Vagina (tissue), 2 donors: ENCODE measurements around the gene PTH2.

ENCODE experiments used
- CTCF ChIP-seq, 3 experiments: fragments of 450-650 bp in 2 of 3; fragments of 200-600 bp in 1 of 3; sonication (generic) in 1 of 3; IDR thresholded peaks; one replicate each; pipeline ENCODE4 v1.5.1; 2017 to 2019; ENCODE audit warnings: antibody characterized with exemption in 3 of 3, mild to moderate bottlenecking in 2 of 3, moderate library complexity in 2 of 3
- POLR2A ChIP-seq, 2 donors: fragments of 450-650 bp; IDR thresholded peaks; one replicate each; pipeline ENCODE4 v1.6.1; 2017; ENCODE audit warnings: antibody characterized with exemption in 2 of 2, mild to moderate bottlenecking in 2 of 2, moderate library complexity in 2 of 2
- POLR2AphosphoS5 ChIP-seq, 2 donors: sonication (generic); formaldehyde crosslinking; IDR thresholded peaks; one replicate each; pipeline ENCODE4 v1.9.0; 2017; ENCODE audit warnings: antibody characterized with exemption in 2 of 2, mild to moderate bottlenecking in 2 of 2, low read depth in 1 of 2; ENCODE audit not compliant: insufficient read depth in 1 of 2

- TF ChIP-seq CTCF (IDR thresholded peaks at IDR 0.05) = no peak
- TF ChIP-seq POLR2A (IDR thresholded peaks at IDR 0.05) = no peak
- no peak for TF ChIP-seq POLR2AphosphoS5 (IDR thresholded peaks at IDR 0.05; ENCODE audit: insufficient read depth in 1 of 2, low read depth in 1 of 2)
These were observed 18.7 kb upstream of the PTH2 start for GRCh38 chr19:49441960-49442350.
